Activated CD4-positive, alpha-beta T cell treated with anti-CD3 and anti-CD28 coated beads, Interleukin-2, Interleukin-6, amounts not matched to agents 100 ng/mL and 50 ng/mL, durations not matched to agents 16 hours and 8 hours (primary cell): ENCODE results near the gene ATP1B1.

Experiments used
- DNase-seq: peaks from one replicate; pipeline ENCODE4 v3.0.0-alpha.2; 2020

The ATP1B1 gene

DNA sequence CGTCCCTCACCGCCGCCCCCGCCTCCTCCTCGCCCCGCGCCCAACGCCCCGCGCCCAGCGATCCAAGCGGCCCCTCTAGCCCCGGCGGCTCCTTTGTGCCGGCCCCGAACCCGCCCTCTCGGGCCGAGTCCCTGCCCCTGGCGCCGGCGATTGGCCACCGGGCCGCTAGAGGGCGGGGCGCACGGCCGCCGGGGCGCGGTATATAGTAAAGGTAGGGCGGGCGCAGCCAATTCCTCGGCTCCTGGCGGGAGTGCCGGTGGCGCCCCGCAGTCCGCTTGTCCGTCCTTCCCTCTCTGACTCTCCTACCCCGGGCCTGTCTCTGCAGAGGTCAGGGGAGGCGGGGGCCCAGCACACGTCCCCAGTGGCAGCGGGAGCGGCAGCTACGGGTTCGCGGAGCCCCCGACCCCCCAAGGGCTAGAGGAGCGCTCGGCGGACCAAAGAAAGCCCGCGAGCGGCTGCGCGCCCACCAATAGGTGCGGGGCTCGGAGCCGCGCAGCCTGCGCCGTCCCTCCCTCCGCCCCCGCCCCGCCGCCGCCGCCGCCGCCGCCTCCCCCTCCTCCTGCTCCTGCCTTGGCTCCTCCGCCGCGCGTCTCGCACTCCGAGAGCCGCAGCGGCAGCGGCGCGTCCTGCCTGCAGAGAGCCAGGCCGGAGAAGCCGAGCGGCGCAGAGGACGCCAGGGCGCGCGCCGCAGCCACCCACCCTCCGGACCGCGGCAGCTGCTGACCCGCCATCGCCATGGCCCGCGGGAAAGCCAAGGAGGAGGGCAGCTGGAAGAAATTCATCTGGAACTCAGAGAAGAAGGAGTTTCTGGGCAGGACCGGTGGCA is at the start of gene ATP1B1:
TSS of gene ATP1B1 (plus strand) at position 596 of the 826 bp plus-strand sequence. CDS start at position 736, 140 bp downstream.
- peak; percentile 86 for DNase-seq

DNA sequence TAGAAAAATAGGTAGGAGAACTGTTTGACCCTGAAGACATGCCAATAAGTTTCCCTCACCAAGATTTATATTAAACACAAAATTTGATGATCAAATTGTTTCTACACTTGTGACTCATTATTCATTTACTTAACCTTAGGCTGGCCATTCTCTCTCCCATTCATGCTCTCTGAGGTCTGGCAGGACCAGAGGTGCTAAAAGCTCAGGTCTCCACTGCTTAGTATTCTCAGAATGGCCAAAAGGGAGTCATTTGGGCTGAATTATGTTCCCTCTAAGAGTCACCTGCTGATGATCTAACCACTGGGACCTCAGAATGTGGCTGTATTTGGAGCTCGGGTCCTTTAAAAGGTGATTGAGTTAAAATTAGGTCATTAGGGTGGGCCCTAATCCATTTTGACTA is 47.1 kb upstream of the ATP1B1 start:
- no peak for DNase-seq

DNA sequence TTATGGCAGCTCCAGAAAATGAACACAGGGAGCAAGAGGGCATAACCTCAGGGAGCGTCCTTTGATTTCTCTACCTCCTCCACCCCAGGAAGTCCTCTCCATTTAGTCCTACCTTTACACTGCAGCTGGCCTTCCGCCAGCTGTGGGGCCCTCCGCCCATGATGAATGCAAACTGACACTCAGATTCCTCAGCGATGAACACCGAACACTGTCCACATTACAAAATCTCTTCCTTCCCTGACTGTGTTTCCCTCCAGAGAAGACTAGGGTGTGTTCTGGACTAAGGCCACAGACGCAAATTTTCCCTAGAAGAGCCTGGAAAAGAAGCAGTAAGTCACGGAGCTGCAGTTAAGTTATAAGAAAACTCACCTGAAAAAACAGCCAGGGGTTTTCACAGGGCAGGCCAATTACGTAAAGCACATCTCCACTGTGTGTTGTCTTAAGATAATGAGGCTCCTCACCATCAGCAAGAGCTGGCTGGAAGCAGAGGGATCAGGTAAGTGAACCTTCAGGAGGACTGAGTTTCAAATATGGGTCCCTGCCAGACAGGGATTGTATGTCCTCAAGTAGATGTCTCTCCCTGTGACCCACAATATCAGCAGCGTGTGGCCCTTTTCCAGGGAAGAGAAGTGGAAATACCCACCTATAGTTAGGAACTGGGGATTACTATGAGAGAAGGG is 46.3 kb upstream of the ATP1B1 start:
- DNase-seq, result no peak

DNA sequence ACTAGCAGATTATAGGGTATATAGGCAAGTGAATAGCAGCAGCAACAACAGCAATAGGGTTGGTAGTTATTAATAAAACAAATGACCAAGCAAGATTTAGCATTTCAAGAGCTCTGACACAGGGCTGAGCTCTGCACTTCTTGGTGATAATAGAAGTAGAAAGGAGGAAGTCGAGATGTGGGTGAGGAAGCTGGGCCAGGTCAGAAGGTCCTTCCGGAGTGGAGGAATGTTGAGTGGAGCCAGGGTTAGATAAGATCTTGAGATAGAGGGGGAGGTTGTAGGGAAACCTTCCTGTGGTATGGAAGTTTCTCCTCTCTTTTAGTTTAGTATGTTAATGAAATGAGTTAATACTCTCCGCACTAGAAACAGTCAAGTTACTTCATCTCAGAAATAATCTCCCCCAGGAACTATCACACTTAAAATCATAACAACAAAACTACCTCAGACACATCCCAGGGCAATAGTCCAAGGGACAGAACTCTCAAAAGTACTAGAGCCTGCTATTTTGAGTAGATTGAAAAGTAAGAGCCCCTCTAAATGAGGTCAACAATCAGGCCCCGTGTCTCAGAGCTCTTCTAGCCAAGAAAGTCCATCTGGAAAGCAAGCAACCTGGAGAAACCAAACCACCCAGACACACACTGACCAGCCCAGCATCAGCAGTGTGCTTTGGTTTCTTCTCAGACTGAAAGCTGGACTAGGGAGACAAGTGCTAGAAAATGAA is 45.4 kb upstream of the ATP1B1 start:
- no peak for DNase-seq

DNA sequence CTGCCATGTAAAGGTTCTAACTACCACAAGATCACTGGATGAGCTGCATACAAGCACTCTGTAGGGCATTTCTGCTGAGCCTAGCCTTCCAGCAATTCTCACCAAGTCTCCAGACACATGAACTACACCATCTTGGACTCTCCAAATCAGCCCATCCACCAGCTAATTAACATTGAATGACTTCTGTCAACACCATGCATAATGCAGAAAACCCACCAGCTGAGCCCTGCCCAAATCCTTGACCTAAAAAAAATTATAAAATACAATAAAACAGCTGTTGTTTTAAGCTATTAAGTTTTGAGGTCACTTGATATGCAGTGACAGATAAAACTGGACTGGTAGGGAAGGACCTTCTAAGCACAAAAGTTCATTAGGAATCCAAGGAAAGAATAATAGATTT is 44.3 kb upstream of the ATP1B1 start:
- no peak for DNase-seq

DNA sequence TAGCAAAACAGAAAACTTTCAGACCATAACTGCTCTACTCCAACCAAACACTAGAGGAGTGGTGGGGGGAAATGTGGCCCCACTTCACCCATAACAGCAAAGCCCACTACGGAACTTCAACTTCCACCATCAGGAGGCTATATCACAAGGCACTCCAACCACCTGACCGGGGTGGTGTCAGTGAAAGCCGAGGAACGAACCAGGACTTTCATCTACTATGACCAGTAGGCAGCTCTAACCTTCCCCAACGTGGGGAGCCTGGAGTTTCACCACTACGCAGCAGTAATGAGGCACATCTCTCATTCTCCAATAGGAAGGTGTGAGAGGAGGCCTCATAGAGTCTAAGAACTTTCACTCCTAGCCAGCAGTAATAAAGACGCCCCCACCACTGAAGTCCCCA is 42.4 kb upstream of the ATP1B1 start:
- DNase-seq, result no peak

DNA sequence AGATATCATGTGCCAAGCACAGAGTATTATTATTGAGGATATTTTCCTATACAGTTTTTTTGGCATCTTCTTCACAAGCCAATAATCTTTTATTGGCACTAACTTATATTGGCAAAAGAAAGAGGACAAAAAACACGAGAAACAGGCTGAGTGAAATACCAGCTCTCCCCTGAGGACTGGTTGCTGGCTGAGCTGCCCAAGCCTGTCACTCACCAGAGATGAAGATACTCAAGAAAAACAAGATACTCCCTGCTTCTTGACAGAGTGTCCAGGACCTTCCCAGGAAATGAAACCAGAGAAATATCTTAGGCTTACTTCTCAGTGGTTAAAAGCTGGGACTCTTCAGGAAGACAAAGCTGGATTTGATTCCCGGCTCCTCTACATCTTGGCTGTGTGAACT is 35.9 kb upstream of the ATP1B1 start:
- DNase-seq, result no peak

DNA sequence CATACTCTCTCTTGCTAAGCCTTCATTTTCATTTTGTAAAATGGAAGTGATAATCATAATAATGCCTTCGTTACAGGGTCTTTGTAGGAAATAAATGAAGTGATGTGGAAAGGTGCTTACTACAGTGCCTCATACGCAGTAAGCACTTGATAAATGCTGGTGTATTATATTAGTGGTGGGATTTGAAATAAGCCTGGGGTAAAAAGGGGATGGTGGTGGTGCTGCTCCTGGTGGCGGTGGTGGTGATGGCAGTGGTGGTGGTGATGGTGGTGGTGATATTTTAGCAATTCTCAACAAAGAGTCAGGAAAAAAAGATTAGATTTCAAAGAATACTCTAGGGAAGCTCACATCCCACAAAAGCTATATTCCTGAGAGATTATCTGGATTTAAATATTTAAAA is 35.5 kb upstream of the ATP1B1 start:
- no peak for DNase-seq

DNA sequence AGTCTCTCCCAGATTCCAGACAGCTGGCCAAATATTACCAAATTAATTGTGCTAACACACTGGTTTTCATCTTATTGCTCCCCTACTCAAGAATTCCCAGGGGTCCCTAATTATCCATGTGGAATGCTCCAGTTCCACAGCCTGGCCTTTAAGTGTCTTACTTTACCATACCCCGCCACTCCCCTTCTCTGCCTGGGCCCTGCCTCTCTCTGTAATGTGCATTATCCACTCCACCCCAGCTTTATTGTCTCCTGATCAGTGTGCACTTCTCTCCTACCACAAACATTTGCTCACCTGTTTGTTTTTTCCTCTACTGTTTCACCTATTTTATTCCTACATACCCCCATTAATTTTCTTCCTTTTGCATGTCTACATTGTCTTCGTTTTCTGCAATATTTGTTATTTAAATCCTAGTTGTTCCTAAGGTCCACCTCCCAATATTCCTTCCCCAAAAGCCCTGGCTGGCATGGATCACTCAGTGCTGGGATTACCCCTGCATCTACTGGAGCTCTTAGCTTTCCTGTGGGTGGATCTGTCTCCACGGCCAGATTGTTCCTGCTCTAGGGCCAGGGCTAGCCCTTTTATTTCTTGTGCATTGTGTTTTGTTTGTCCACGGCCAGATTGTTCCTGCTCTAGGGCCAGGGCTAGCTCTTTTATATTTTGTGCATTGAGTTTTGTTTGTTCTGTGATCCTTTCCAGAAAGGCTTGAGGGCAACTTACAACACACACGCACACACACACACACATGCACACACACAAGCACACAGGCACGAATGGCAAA is 33.4 kb upstream of the ATP1B1 start:
- no peak for DNase-seq

DNA sequence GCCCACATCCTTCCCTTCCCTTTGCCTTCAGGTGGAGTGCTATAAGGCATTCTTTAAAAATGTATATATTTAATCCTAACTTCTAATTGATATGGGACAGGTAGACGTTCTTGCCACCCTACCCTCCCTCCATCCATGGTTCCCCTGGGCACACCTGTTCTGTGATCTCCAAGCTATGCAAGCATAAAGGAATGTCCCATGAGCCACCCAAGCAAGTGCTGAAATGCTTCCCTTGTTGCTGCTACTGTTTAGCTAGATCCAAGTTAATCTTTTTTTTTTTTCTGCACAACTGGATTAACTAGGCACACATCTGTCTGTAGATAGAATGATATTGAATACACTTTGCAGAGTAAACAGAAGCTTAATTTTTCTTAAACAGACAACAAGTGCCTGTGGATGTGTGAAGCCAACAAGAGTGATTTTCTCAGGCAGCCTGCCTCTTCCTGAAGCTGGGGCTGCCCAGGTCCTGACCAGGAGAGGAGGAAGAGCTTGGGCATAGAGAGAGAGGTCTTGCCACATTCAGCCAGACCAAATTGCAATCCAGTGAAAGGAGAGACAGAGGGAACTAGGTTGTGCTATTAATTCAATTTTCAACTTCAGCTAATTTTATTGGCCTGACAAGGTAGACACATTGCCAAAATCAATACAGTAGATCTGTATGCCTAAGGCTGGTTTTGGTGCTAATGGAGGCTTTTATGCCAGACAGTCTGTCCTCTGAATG is 28.2 kb upstream of the ATP1B1 start:
- DNase-seq, result no peak

DNA sequence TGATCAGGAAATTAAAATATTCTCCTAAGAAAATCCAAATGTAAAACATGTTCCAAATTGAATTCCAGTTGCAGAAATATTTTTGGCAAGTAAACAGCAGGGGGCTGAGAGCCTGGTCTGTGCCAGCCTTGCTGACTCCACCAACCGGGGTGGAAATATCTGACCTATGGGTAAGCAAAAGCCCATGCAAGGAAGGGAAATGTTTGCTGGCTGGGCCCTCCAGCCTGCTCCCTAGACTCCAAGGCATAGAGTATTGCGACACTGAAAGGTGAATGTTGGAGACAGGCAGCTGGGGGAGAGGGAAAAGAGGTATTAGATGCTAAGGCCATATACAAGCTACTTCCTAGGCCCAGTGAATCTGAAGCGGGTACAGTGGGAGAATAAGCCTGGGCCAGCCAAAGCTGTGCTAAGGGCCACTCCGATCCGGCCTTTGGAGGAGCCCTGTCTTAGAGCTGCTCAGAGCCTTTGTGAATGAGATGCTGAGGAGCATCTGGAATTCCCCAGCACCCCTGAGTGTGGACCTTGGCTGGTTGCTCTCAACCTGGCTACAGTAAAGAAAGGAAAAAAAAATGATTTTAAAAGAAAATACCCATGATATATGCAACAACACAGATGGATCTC is 24.9 kb upstream of the ATP1B1 start:
- no peak for DNase-seq

DNA sequence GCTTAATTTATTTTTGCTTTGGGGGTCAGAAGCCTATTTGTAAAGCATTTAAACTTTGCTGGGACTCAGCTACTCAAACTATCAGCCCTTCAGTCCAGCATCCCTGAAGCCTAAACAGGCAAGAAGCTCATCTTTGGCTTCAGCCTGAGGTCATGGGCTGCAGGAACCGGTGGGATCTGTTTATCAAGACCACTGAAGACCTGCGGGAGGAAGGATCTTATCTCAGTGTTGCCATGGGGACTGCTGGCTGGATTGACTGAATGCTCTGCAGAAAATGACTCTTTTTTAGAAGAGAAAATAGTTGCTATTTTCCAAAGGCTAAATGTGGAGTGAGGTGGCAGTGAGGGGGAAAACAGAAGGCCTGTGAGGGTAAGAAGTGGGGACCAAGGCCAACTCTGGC is 20.6 kb upstream of the ATP1B1 start:
- no peak for DNase-seq

DNA sequence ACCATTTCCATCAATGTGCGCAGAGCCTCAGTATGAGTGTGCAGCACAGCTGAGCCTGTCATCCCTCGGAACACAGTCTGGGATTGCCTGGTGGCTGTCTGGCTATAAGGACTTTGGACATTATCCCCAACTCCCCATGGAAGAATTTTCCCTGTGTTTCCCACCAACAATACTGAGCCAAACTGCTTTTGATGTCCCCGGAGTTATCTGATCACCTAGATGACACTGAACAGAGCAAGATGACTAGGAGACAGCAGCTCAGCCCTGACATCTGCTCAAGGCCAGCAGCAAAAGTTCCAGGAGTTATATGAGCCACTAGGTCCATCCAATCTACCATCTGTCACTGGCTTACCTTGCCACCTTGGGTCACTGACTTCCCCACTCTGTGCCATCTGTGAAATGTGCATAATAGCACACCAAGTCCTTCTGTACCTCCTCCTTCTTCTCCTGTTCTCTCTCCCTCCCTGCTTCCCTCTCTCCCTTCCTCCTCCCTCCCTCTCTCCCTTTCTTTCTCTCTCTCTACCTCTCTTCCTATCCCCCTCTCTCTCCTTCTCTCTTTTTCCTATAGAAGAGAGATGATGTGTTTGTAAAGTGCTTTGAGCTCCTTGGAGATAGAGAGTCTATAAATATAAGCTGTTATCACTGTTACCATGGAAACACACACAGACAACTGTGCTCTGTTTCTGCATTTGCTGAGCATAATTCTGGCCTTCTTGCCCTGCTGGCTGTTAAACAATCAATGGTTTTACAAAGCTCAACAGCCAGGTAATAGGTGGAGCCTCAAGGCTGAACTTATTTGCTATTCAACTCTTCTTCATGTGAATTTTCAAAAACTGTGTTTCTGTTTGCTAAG is 19.7 kb upstream of the ATP1B1 start:
- no peak for DNase-seq

DNA sequence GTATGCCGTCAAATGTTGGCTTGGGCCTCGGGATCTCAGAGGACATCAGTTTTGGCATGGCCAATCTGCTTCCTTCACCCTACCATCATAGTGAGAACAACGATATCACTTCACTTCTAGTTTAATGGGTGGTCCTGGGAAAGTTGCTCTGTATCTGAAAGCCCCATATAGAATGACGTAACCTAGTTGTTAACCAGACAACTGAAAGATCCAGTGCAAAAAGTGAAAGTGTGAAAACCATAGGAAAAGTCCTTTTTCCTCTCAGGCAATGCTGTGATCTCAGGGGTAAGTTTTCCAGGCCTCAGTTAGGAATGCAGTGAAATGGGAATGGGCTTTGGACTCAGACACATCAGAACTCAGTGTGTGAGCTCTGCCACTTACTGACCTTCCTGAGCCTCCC is 18.6 kb upstream of the ATP1B1 start:
- DNase-seq, result no peak

DNA sequence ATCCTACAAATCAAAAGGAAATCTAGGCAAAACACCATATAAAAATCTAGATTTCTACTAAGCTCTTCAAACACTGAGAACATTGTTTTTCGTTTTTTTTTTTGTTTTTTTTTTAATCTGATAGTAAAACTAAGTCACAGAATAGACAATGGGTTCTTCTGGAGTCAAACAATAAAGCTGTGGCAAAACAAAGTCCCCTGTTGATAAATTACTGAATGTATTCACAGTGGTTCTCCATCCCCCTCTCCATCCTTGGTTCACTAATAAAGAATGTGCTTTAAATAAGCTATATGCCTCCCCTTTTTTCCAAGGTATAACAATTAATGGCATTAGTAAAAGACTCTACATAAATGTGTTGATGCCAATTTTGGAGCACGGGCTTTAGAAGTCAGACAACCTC is 16.7 kb upstream of the ATP1B1 start:
- DNase-seq, result no peak

DNA sequence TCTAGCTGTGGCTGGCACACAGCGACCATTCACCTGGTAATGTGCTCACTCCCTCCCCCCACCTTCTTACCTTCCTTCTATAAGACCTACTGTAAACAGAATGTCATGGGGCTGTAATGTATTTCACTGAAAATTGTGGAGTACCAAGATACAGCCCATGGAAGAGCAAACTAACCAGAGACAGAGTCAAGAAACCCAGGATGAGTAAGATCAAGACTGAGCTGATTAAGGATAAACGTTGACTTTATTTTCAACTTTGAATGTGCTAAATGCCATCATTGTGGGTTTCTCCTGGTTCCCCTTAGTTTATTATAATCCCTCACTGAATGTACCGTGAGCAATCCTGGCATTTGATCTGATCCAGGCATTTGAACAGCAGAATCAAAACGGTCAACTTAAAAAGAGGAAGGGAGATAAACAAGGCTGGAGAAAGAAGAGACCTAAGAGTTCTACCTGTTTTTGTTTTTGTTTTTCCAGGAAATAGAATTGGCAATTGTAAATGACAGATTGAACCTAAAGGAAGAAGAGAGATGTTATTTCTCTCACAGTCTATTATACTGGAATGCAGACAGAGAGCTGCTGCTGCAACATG is 16.1 kb upstream of the ATP1B1 start:
- DNase-seq, result peak; percentile 6

DNA sequence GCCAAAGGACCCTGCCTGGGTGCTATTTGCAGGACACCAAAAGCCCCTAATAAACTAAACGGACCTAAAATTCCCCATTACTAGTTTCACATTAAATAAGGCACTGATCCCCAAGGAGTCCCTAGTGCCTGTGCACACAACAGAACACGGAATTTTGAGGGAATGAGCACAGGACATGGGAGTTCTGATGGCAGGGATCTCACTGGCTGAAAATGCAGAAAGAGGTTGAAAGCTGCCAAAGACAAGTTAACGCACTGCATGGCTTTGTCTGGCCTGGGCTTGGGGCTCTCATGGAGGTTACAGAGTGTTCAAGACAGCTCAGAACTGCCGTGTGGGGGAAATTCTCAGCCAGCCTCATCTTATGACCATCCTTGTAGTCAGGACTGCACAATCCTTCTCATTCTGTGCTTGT is 15.6 kb upstream of the ATP1B1 start:
- no peak for DNase-seq

DNA sequence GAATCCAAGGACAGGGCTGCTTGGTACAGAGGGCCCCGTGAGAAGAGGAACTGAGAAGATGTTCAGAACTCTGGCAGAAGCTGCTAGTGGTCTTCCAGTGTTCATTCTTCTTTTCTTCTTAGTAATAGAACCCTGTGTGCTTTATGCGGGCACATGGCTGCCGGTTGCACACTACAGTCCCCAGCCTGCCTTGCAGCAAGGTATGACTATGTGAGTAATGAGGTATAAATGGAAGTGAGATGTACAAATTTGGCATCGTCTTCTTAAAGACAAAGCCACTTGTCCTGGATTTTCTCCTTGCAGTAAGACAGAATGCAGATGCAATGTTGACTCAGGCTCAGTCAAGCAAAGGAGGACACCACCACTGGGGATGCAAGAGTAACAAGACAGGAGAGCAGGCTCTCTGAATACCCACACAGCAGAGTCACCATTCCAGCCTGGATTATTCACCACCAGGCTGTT is 15.0 kb upstream of the ATP1B1 start:
- no peak for DNase-seq

DNA sequence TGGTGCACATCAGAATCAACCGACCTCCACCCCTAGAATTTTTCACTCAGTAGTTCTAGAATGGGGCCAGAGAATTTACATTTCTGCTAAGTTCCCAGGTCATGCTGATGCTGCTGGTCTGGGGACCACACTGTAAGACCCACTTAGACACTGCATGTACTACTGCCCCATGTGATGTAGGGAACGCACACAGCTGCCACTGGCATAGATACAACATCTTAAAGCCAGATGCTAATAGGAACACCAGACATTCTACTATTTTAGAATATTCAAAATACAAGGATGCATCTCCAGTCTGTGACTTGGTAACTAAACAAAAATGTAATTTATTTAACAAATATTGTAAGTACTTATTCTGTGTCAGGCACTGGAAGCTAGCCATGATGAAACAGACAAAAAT is 14.1 kb upstream of the ATP1B1 start:
- no peak for DNase-seq

DNA sequence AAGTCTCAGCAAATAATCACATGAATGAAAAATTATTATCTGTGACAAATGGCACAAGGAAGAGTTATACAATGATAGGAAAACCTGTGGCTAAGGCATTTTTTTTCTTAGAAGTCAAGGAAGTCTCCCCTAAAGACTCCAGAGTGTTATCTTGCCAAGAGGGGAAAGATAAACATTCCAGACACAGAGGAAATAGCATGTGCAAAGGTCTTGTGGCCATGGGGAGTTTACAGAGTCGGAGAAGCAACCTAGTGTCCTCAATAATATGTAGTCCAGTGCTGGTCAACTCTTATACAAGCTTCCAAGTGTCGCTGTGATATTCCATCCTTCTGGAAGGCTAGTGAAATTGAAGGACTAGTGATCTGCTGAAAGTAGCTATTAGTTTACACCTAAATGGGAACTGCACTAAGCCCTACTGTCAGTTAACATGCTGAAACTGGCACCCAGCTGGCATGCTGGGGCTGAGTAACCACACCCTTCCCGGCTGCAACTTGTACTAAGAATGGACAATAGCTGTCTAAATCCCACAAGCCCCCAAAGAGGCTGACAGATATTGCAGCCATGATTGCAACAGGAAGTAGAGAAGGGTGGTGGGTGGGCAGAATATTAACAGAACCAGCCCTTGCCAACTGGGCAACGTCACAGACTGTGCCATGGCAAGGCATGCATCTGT is 11.5 kb upstream of the ATP1B1 start:
- no peak for DNase-seq
